Placental epithelial cell (primary cell): ENCODE results near the gene MKRN3. TPM values are rescaled to one million over a fixed set of nuclear protein-coding genes. Genes with fewer than 3 reads are reported as not detected.

Source experiments
- small RNA-seq: library from RNA; depleted of rRNA; stranded (forward); fragments of <200 nt; gene quantifications from one replicate; pipeline ENCODE3, GENCODE V24; 2012
- total RNA-seq: library from RNA; depleted of rRNA; stranded (reverse); fragments of >200 nt; gene quantifications from 2 replicates; pipeline ENCODE4 v1.2.3, GENCODE V29; 2012

The MKRN3 gene
- total RNA-seq: 0.11 and 1.6 TPM in 2 replicates

DNA sequence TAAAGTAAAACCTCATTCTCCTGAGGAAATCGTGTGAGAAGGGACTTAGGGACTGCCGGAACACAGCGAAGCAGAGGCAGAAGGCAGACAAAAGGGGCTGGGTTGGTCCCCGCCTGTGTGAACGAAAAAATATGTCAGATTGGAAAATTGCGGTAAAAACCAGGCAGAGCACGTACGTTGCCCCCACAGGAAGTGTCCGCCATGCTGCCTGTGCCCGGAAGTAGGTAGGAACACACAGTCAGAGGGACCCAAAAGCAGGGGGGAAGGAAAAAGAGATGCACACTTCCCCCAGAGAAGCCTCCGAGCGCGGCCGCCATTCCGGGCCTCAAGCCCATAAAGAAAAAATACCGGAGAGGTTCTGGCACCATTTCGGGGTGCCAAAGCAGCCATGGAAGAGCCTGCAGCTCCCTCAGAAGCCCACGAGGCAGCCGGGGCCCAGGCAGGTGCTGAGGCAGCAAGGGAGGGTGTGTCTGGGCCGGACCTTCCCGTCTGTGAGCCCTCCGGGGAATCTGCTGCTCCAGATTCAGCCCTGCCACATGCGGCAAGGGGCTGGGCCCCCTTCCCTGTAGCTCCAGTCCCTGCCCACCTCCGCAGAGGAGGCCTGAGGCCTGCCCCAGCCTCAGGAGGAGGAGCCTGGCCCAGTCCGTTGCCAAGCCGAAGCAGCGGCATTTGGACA, at the start of gene MKRN3:
Gene MKRN3, plus strand, starts transcription at position 280 of the 676 bp plus-strand sequence. Its CDS starts 109 bp downstream, at position 389.

Small RNAs within 50 kb of the gene (small RNA-seq; reads per million reads assigned to genes)
- gene MIR4508: not detected

Other genes starting within 250 kb of the MKRN3 start
- gene GOLGA6L26, start 231.5 kb upstream of the MKRN3 start, total RNA-seq: not detected in 2 replicates
- gene GOLGA8S, start 210.9 kb upstream of the MKRN3 start, total RNA-seq: under 0.01 TPM in 1 of 2 replicates, not detected in the other
- not detected in 2 replicates for gene GOLGA6L2, start 118.4 kb upstream of the MKRN3 start, total RNA-seq
- gene MAGEL2, start 82.2 kb downstream of the MKRN3 start, total RNA-seq: 0.11 and 0.39 TPM in 2 replicates
- gene NDN, start 121.6 kb downstream of the MKRN3 start, total RNA-seq: 30.2 and 42.9 TPM in 2 replicates